H1 (cell line): ENCODE results near the gene FITM1. TPM values are rescaled to one million over a fixed set of nuclear protein-coding genes. Genes with fewer than 3 reads are reported as not detected.

Experiments used
- BACH1 ChIP-seq: IDR thresholded peaks from 2 replicates; pipeline ENCODE4 v1.6.1; 2012; ENCODE audit warnings: low read length, improper control_type of control experiment
- CREB1 ChIP-seq: IDR thresholded peaks from 2 replicates; pipeline ENCODE4 v1.6.1; 2012; ENCODE audit warnings: inconsistent platforms
- MAFK ChIP-seq: IDR thresholded peaks from 2 replicates; pipeline ENCODE4 v1.6.1; 2012; ENCODE audit warnings: low read depth, mild to moderate bottlenecking, improper control_type of control experiment, low read length
- RNF2 ChIP-seq: fragments of 200-900, 300-1000 bp; sonication (generic); IDR thresholded peaks from 2 replicates; pipeline ENCODE4 v1.7.1; 2016; ENCODE audit warnings: borderline replicate concordance, low read depth, mild to moderate bottlenecking, antibody characterized with exemption, low read length; ENCODE audit not compliant: poor library complexity, severe bottlenecking; ENCODE audit errors: missing control alignments
- SIN3A ChIP-seq, 2 experiments: IDR thresholded peaks in 1 of 2; conservative IDR thresholded peaks in 1 of 2; 2 replicates each; pipeline ENCODE4 v1.6.1; 2011 to 2012; ENCODE audit warnings: low read length in 2 of 2, improper control_type of control experiment in 1 of 2, low read depth in 1 of 2, mild to moderate bottlenecking in 1 of 2
- polyA plus RNA-seq, 7 experiments: library from polyadenylated mRNA; depleted of rRNA in 3 of 7; stranded (reverse) in 5 of 7; unstranded in 2 of 7; fragments of >200 nt in 5 of 7; fragments of 200-250 nt in 2 of 7; gene quantifications; 1 replicate in 5 of 7; 2 replicates in 1 of 7; 4 replicates in 1 of 7; pipeline versions ENCODE4 v1.2.1 to v1.2.3, GENCODE V29; 2011 to 2013; ENCODE audit warnings: missing spikeins in 2 of 7, mixed read lengths in 2 of 7
- total RNA-seq: library from RNA; stranded (reverse); fragmentation: NEBNext Ultra II Directional; extraction: Animal tissue kit (Norgen Biotek cat#: 25700); gene quantifications from 2 replicates; pipeline ENCODE4 v1.2.1, GENCODE V29; 2021

FITM1 gene
- total and polyA plus RNA-seq, 2 of the 8 experiments (the other 6 are each of a cell fraction or from before 2014, with no cell fraction given): 0.53 to 0.76 TPM

DNA sequence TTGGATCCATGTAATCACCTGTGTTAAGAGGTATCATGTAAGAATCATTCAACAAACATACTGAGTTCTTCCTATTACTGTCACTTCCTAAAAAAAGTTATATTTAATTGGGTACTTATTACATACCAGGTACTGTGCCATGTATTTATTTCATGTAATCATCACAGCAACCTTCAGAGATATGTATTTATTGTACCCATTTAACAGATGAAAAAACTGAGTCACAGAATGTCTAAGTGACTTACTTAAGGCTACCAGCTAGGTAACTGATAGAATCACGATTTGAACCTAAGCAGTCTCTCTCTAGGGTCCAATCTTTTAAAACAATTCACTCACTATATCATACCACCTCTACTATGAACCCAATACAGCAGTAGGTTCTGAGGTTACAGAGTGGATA, 14.0 kb downstream of the FITM1 start (continued):
- no peak for TF ChIP-seq RNF2
- TF ChIP-seq CREB1: no peak
- TF ChIP-seq BACH1: no peak
- no peak for TF ChIP-seq SIN3A (conservative IDR thresholded peaks at IDR 0.05 in 1 of 2, IDR thresholded peaks at IDR 0.05 in 1 of 2; ENCODE audit: low read depth in 1 of 2, low read length in 2 of 2)
- TF ChIP-seq MAFK: no peak
